Epithelial cell of esophagus (primary cell): ENCODE results near the gene RAI1.

Experiments
- DNase-seq: peaks from one replicate; pipeline ENCODE4 v3.0.0; 2010; ENCODE audit warnings: low read depth
- H3K4me3 ChIP-seq: 2 replicates; pipeline ENCODE4 v1.5.1; 2011; ENCODE audit warnings: mild to moderate bottlenecking, low read length, control low read depth
- CTCF ChIP-seq: IDR thresholded peaks from 2 replicates; pipeline ENCODE4 v1.5.1; 2011; ENCODE audit warnings: low read depth, mild to moderate bottlenecking, low read length, control low read depth, inconsistent platforms; ENCODE audit not compliant: insufficient read depth; ENCODE audit errors: missing control alignments

RAI1 gene

GRCh38 chr17:17818088-17818526 is 136.8 kb downstream of the RAI1 start:
- peak; percentile 52 for DNase-seq
- no peak for TF ChIP-seq CTCF
- H3K4me3 ChIP-seq = no peak overlapping the region

- no peak overlapping the region for H3K4me3 ChIP-seq
- TF ChIP-seq CTCF = no peak
- DNase-seq = no peak
Observed at GRCh38 chr17:17819111-17819510, 137.9 kb downstream of the RAI1 start.

GRCh38 chr17:17819561-17819995 is 138.3 kb downstream of the RAI1 start:
- DNase-seq = peak; percentile 93
- TF ChIP-seq CTCF = no peak
- no peak overlapping the region for H3K4me3 ChIP-seq

- peak overlapping the region; percentile 78 for H3K4me3 ChIP-seq
- DNase-seq = no peak
- TF ChIP-seq CTCF = no peak
Observed at GRCh38 chr17:17820046-17820445, 138.8 kb downstream of the RAI1 start.

DNA sequence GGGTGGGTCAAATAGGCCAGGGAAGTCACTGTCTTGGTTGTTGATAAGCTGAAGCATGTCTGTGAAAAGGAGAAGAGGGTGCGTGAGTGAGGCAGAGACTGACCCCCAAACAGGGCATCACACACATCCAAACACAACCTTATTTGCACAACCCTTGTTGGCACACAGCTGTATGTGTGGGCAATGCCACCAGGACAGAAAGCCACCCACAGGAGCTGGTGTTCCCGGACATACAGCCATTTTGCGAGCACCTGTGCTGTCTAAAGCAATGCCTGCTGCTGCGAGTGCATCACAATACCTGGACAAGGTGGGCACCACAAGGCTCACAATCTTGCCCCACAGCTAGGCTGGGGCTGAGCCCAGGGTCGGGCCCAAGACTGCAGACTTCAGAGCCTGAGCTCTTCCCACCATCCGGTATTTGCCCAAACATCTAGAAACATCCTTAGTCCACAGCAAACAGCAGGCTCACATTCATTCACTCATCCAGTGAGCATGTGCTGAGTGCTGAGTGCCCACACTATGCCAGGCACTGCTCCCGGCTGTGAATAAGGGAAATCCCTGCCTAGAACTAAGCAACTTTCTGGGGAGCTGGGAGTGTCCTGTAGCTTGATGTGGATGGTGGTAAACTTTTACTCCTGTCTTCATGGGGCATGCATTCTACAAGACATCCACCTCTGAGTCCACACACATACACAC is 139.4 kb downstream of the RAI1 start:
- no peak for TF ChIP-seq CTCF
- H3K4me3 ChIP-seq = peak overlapping the region; percentile 78
- DNase-seq = no peak

DNA sequence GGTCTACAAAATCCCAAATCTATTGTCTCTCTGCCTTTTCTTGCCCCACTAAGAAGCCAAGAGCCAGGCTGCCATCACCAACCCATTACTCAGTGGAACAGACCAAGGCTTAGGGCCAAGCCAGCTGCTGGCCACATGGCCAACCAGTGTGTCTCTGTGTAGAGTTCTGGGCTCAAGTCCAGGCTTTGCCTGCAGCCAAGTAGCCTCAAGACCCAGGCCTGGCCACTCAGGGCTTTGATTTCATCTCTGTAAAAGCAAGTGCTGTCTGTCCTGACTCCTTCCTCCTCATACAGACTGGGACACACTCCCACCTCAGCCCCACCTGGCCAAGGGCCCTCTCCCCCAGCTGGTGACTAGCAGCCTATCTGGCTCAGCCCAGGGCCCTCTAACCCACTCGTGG is 140.9 kb downstream of the RAI1 start:
- no peak for DNase-seq

More for the DNA sequence above, 140.9 kb downstream of the RAI1 start:
- no peak for TF ChIP-seq CTCF
- peak overlapping the region; percentile 78 for H3K4me3 ChIP-seq
